Stimulated activated CD8-positive, alpha-beta memory T cell treated with anti-CD3 and anti-CD28 coated beads, Interleukin-15, amount 100 ng/mL, for 48 hours (primary cell): ENCODE measurements around the gene AEN.

Experiments
- DNase-seq, 2 donors: peaks; one replicate each; pipeline ENCODE4 v3.0.0-alpha.2; 2020; ENCODE audit warnings: low read depth in 2 of 2

Gene AEN

GRCh38 chr15:88649753-88650551, 28.8 kb downstream of the AEN start:
- DNase-seq: no peak

DNA sequence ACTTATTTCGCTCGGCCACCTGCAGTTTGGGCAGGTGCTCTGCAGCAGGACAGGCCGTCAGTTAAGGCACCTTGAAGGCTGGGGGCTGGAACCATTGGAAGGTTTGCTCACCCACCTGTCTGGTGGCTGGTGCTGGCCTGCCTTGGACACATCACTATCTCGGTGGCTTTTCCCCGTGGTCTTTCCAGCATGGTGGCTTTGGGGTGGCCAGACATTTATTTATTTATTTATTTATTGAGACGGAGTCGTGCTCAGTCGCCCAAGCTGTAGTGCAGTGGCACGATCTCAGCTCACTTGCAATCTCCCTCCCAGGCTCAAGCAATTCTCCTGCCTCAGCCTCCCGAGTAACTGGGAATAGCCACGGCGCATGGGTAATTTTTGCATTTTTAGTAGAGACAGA, 29.4 kb downstream of the AEN start:
- DNase-seq: no peak

DNA sequence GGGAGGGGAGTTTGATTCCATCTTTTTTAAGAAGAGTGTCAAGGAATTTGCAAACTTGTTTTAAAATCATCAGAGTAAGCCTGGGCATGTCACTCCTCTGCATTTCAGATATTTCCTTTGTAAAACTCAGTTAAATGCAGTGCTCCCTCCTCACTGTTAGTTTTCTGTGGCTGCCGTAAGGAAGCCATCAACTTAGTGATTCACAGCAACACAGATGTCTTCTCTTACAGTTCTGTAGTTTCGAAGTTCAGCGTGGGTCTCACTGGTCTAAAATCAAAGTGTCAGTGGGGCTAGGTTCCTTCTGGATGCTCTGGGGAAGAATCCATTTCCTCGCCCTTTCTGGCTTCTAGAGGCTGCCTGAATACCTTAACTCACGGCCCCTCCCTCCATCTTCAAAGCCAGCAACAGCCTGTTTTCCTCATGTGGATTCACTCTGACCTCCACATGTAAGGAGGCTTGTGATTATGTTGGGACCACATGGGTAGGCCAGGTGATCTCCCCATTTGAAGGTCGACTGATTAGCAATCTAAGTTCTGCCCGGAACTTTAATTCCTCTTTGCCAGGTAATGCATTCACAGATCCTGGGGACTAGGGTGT, 30.1 kb downstream of the AEN start:
- DNase-seq: no peak

DNA sequence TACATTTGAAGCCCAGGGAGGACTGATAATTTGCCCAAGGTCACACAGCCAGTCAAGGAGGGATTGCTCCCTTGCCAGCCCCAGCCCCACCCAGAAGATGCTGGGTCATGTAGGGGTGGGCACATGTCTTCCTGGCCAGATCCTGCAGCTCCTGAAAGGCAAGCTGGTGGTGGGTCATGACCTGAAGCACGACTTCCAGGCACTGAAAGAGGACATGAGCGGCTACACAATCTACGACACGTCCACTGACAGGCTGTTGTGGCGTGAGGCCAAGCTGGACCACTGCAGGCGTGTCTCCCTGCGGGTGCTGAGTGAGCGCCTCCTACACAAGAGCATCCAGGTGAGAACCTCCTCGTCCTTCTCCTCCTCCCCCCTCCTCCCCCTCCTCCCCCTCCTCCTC, 30.8 kb downstream of the AEN start:
- DNase-seq: no peak

DNA sequence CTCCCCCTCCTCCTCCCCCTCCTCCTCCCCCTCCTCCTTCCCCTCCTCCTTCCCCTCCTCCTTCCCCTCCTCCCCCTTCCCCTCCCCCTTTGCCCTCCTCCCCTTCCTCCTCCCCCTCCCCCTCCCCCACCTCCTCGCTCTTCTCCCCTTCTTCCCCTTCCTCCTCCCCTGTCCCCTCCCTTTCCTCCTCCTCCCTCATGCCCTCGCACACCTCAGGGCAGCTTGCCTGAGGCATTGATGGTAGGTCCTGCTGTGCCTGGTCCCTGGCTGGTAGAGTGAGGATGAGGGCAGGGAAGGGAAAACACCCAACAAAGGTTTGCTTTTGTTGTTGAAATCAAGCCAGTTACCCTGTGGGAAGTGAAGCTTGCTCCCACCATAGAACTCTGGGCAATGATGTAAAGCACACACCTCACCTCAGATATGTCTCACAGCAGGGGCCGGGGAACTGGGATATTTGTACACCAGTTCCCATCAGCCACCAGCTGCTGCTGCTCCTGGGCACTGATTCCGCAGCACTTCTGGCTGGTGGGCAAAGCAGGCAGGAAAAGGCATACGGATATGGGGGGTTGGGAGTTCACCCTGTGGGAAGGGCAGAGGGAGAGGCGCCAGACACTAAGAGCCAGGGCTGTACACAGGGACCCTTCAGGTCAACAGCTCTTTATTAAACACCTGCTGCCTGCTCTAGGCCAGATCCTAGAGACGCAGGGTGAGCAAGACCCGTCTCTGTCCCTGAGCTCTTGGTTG, 31.5 kb downstream of the AEN start:
- no peak for DNase-seq

DNA sequence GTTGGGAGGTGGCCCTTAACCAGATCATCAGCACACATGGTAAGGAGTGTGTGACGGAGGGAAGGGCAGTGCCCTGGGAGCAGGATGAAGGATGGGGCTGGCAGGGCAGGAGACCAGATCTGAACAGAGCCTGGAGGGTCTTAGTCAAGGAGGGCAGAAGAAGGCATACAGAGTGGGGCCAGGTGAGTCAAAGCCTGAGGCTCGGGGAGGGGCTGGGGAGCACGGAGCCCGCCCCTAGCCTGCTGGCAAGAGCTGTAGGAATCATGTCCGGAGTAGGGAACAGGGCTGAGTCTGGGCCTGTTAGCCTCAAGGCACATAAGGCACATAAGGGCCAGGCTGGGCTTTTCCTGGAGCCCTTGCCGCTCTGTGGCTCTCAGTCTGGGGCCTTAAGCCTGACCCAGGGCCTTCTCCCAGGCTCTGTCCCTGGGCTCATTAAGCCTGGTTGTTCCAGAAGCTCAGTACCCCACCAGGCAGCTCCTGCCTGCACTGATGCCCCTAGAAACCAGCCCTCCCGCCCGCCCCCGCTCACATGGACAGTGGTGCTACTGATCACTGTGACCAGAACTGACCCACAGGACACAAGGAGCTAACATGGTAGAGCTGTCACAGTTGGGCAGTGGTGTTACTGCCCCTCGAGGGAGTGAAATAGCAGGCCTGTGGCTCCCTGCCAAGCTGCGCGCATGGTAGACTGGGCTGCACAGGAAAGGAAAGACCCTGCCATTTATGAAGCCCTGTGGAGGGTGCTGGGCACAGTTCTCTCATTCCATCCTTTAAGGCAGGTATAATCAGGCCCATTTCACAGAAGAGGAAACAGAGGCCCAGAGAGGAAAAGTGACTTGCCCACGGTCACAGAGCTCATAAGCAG, 32.3 kb downstream of the AEN start:
- DNase-seq: no peak

DNA sequence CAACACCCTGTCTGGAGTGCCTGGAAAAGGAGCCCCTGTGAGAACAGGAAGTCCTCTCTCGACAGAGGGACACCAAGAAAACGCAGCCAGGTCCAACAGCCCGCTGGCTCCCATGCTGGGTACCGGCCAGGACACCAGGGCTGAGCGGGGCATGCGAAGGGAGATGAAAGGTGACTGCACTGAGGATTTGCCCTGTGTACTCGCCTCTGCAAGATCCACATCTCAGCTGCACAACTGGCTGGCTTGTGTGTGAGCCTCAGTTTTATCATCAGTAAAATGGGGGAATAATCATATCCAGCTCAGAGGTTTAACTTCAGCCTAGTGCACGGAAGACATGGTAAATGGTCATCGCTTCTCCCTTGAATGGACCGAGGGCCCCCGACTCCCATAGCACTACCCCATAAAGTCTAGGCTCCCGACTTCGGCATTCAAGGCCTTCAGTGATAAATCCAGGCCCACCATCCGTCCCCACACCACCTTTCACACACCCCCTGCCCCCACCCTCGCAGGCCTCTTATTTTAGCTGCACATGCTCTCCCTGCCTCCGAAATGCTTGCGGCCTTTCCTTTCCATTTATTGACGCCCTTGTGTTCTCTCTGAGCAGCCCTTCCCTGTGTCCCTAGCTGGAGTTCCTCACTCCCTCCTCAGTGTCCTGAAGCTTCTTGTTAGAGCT, 33.4 kb downstream of the AEN start:
- no peak for DNase-seq

DNA sequence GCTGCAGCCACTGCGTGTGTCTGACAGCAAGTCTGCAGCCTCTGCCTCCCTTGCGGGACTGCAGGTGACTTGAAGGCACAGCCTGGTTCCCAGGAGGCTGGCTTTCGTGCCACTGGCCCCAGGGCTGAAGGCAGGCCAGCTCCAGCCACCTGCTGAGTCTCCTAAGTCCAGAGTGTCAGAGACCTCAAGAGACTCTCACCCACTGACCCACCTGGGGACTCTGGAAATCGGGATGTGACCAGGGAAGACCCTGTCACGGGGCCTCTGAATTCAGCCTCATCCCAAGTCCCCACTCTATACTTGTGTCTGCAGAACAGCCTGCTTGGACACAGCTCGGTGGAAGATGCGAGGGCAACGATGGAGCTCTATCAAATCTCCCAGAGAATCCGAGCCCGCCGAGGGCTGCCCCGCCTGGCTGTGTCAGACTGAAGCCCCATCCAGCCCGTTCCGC, 34.0 kb downstream of the AEN start:
- DNase-seq: no peak

DNA sequence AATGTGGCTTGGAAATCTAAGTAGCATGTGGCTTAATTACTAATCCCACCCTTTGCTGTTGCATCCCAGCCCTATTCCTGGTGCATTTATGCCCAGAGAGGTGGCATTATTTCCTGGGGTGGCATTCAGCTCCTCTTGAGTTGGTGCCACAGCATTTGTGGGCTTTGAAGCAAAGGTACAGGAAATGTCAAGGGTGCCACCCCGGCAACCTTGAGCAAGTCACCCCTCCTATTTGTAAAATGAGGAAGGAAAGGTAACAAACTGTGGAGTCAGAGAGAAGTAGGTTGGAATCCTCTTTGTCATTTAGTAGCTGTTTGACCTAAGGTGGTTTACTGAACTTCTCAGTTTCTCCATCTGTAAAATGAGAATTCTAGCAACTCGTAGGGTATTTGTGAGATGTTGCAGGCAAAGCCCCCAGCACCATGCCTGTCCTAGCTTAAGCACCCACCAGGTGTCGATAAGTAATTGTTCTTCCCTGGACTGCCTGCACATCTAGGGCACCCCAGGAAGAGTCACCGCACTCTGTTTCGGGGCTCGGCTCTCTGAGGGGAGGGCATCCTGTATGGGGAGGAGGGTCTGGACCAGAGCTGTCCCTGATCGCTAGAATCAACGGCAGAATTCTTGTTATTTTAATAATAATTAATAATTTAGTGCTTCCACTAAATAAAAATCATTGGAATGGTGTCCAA, 34.8 kb downstream of the AEN start:
- no peak for DNase-seq

- DNase-seq: no peak
Observed at GRCh38 chr15:88656760-88657221, 35.7 kb downstream of the AEN start.

- DNase-seq: no peak
Observed at GRCh38 chr15:88657326-88658069, 36.4 kb downstream of the AEN start.

DNA sequence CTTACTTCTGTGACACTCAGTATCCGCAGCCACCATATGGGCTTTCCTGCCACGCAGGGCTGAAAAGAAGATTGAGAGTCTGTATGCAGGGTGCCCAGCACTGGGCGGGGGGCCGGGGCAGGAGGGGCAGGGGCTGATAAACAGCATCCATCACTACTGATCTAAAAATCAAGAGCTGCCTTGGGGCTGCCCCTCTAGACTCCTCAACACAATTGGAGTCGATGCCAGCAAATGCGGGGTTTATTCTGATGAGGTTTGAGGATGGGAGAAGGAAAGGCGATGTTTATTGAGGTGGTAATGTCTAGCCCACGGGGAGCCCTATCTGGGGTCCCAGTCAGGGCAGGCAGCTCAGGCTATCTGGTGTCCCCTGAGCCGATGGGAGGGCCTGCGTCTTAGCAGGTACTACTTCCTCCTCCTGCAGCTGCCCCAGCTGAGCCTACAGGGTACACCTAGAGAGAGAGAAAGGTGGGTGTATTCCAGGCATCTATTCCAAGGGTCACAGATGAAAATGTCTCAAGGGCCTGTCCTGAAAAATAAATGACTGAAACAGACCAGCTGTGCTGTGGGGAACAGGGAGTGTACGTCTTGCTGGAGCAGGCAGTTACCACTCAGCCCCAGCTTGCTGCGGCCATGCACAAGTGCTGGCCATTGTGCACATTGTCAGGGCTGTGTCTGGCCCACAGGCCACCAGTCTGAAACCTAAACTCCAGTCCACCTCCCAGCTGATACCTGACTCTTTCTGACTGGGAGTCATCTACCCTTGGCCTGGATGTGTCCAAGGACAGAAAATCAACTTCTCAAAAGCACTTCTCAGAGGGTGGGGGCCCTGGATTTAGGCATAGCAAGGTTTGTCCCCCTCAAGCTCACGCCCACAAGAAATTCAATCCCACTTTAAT, 37.2 kb downstream of the AEN start:
- DNase-seq: no peak

DNA sequence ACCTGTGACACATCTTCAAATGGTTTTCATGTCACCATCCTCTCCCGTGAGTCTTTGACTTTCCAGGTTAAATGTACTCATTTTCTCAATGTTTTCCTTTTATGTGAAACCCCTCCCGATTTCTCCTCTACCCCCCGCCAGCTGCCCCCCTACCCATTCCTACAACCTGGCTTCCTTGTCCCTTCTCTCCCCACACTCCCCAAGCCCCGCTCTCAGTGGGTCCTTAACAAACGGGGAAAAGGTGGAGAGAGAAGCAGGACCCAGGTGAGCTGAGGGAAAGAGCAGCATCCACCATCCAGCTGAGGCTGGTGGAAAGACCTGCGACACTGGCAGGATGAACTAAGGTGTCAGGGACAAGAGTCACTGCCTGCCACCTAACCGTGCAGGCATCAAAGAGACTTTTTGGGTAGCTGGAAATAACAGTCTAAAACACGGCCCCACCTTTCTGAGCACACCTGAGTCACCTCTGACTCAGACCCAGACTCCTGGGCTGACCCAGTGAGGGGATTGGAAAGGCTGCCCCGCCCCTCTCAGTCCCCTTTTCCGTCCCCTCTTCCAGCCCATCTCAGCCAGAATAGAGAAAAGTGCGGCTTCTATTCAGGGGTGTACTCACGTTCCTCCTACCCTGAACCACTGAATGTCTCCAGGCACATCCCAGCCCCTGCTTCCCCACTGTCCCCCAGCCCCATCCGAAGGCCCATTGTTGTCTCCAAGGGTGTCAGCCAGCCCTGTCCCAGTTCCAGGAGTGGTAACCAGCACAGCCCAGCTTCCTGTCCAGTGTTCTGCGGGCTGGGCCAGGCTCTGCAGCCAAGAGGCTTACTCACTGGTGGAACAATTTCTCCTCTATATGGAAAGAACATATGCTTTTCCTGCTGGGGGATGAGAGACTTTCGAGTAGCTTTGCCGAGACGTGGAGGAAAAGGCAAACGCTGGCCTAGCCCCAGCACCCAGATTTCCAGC, 38.1 kb downstream of the AEN start:
- DNase-seq: no peak

GRCh38 chr15:88661041-88661700, 40.0 kb downstream of the AEN start:
- no peak for DNase-seq

- DNase-seq: no peak
Observed at GRCh38 chr15:88661761-88662556, 40.8 kb downstream of the AEN start.

- no peak for DNase-seq
Observed at GRCh38 chr15:88663141-88663621, 42.0 kb downstream of the AEN start.
